ENCODE measurements around the gene CLHC1.

- TF ChIP-seq ZNF24 (tag by site-specific recombination; IDR thresholded peaks at IDR 0.05) (no peak; the same call in none of the 2 replicates), ATF2 (tag by site-specific recombination; IDR thresholded peaks at IDR 0.05; ENCODE audit: low read depth) (no peak), ZNF324 (tag by site-specific recombination; IDR thresholded peaks at IDR 0.05) (peak; percentile 53; the same call in 1 of the 2 replicates), ZBTB48 (tag by site-specific recombination; IDR thresholded peaks at IDR 0.05) (0 out of 2 replicates have a peak, but pooled peaks have one; percentile 33), CTCF (tag by site-specific recombination; IDR thresholded peaks at IDR 0.05) (no peak), ZNF2 (tag by site-specific recombination; IDR thresholded peaks at IDR 0.05) (no peak), ZNF76 (tag by site-specific recombination; IDR thresholded peaks at IDR 0.05; ENCODE audit: borderline replicate concordance, low read depth) (peak; percentile 97)
Observed at GRCh38 chr2:55232084-55232862, at the start of gene CLHC1, which contains the start of gene RPS27A.

Data from HEK293 (cell line).